SK-N-MC (cell line): ENCODE measurements around the gene PVALB.

ENCODE experiments used
- EZH2 ChIP-seq: fragments of 200-600 bp; sonication (generic); IDR thresholded peaks from one replicate; pipeline ENCODE4 v1.6.1; 2017; ENCODE audit warnings: antibody characterized with exemption
- POLR2AphosphoS5 ChIP-seq: IDR thresholded peaks from 2 replicates; pipeline ENCODE4 v1.6.1; 2012; ENCODE audit warnings: mild to moderate bottlenecking, low read depth, low read length, borderline replicate concordance

DNA sequence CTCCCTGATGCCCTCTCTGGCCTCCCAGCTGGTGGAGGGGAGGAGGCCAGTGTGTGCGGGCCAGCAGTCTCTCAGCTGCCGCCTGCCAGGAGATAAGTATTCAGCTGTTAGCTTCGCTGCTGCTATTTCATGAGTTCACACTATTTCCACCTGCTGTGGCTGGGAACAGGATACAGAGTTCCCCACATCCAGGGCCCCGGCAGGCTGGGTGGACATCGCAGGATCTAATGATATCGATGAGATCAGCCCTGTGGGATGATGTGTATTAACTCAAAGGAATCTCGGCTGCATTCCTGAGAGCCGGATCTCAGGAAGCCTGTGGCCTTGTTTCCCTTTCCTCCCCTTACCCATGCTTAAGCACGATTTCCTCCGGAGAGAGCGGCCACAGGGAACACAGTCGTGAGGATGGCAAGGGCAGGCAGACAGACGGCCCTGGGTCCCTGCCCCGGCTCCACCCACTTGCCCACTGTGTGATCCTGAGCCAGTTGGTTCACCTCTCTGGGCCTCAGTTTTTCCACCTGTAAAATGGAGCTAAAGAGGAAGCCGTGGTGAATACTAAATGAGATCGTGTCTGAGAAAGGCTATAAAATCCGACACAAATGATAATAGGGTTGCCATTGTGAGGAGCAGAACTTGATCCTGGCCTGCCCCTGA lies 6.5 kb upstream of the PVALB start:
- TF ChIP-seq EZH2 (no peak), POLR2AphosphoS5 (no peak)
